ENCODE data around the gene DAPK2.

The DAPK2 gene

GRCh38 chr15:64052925-64053491 is 6.7 kb upstream of the DAPK2 start:
- FAIRE-seq, result no peak

DNA sequence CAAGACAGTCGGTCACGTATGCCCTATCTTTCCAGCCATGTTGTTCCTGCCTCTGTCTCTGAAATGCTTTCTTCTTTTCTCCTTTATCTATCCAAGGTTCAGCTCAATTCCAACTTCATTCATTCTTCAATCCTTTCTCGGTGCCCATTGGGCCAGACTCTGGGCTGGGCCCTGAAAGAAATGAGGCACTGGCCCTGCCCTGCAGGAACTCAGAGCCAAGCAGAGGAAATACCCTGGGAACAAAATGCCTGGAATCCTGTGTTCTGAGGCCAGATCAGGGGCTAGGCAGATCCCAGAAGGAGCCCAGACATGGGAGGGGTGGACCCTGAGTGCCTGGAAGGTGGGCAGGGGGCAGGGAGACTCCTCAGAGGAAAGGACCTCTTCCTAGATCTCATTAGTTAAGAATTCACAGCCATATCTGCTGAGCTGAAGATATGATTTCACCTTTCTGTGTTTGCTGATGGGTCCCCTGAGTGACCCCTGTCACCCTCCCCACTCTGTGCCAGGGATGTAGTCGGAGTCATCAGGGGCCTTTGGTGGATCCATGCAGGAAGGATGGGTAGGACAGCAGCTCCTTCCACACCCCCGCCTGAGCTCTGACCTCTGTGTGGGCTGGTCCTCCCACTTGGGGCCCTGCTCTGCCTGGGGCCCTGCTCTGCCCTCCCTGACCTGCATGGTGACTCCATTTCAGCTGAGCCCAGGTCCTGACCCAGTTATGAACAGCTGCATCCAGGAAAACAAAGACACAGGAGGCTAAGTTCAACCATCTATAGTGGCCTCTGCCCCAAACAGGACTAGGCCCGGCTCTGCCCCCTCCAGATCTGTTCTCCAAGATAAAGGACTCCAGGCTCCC is 5.3 kb upstream of the DAPK2 start:
- no peak for FAIRE-seq

DNA sequence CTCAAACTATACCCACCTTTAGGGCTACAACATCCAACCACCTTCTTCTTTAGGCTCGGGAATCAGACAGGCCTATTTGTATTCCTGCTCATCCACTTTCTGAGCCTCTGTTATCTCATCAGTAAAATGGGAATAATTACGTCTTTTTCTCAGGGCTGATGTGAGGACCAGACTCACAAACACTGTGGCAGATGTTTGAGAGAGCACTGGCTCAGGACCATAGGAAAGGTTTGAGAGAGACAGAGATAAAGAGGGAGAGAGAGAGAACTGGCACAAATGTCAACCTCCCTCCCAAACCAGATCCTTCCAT is 4.8 kb upstream of the DAPK2 start:
- FAIRE-seq, result no peak

DNA sequence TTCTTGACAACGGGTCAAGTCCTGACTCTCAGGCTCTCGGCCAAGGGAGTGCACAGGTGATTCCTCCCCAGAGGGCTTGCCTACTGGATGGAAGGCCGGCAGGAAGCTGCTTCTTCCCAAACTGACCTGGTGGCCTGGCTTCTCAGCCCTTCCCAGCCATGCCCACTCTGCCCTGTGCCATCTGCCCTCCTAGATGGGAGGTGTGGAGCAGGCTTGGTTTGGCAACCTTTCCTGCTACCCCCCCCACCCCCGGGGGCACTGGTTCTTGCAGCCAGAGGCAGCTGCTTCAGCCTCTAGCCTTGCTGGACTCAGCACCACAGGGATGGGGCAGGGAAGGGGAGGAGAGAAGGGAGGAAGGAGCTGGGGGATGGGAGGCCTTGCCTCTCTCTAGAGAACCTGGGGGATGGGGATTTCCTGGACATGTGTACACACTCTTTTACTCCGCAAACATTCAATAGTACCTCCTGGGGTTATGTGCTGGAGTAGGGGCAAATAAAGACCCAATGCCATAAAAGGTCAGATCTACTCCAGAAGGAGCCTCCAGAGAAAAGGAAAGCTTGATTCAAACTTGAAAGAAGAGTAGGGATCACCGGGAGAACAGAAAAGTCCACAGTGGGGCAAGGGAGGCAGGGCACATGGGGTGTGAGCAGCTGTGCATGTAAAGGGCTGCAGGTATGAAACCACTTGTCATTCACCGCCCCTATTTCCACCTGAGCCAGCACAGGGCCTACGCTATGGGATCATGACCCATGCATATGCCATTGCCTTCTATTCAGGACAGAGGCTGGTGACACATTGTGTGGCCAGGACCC is 4.2 kb upstream of the DAPK2 start:
- FAIRE-seq, result no peak

DNA sequence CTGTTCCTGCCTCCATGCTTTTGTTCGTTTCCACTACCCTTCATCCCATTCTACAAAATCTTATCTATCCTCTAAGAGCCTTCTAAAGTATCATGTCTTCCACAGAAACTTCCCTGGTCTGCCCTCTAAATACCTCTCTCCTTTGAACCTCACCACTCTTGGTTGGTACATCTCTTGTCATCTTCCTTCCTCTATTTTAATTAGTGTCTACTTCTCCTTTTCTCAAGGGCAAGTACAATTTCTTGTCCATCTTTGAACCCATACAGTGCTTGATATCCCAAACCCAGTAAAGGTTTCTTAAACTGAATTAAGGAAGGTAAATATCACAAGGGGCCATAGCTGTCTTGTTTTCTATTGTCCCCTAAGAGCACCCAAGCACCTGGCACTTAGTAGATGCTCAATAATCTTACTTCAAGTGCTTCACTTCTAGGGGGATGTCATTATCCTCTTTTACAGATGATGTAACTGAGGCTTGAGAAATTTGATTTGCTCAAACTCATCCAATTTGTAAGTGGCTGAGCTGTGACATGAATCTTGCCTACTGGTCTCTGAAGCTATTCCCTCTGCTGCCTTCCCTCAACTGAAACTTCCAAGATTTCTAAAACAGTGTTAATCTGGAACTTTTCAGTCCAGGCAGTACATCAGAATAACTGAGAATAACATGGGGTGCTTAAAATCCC is 2.6 kb upstream of the DAPK2 start:
- no peak for FAIRE-seq

DNA sequence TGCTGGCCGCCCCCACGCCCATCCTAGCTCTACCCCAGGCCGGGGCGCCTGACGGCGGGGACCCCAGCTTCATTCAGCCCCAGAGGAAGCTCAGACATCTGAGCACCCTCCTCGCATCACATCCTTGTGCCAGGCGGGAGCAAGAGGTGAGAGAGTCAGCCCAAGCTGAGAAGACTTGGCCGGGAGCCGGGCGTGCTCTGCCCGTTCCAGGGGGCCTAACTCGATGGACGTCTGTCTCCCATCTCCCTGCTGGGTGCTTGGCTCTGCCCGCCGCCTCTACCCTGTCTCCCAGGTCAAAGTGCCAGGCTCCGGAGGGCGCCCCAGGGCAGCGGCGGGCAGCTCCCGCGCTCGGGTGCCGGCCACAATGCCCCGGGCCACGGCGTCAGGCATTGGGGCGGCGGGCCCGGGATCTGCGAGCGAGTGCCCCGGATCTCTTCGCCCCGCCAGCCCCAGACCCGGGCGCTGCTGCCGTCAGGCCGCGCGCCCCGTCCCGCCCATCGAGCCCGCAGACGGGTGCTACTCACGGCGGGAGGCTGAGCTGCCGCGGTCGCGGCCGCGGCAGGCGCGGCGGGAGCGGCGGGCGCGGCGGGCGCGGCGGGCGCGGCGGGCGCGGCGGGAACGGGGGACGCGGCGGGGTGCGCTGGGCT is 388 bp downstream of the DAPK2 start:
- no peak for FAIRE-seq

GRCh38 chr15:64045101-64045435 is 1.2 kb downstream of the DAPK2 start:
- no peak for FAIRE-seq

DNA sequence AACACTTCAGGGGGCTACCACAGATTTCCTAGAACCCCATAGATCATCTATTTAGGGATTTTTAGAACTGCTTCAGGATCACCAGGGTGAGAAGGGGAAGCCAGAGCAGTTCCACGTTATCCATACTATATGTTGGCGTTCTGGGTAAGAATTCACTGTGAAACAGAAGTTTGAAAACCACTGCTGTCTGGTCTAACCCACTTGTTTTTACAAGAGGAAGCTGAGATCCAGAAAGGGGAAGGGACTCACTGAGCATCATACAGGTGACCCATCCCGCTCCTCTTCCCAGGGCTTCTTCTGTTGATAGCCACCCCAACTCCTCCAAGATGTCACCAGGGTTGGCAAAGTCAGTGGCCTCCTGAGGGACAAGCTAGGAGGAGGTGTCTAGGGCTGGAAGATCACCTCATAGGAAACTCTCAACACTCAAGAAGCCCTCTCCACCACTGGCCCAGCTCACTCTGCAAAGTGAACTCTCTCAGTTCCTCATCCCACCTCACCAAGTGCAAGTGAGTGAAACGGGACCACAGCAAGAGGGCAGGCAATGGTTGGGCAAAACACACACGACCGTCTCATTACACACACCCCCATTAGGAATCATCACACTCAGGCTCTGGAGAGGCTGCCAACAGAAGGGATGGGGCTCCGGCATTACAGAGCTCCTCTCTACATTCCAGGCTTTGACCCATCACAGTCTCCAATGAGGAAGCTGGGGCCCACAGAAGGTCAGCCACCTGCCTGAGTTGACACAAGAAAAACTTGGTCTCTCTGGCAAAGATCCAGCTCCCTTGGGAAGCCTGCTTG is 1.8 kb downstream of the DAPK2 start:
- FAIRE-seq, result no peak

- no peak for FAIRE-seq
Measured at GRCh38 chr15:64038878-64039610, 7.2 kb downstream of the DAPK2 start.

DNA sequence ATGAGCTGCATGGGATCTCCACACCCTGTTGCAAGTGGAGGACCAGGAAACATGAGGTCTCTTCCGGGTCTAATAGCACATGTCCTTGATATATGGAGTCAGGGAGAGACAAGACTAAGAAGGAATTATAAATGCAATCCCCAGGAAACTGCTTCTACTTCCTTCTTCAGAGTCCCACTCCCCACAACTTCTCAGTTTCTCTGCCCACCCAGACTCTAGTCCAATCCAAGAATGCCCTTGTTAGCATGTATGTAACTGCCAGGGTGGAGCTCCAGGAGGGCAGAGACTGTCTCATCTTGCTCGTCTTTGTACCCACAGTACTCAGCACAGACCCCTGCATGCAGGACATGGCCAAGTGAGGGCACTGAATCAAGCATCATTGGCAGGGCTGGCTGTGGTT is 8.3 kb downstream of the DAPK2 start:
- no peak for FAIRE-seq

DNA sequence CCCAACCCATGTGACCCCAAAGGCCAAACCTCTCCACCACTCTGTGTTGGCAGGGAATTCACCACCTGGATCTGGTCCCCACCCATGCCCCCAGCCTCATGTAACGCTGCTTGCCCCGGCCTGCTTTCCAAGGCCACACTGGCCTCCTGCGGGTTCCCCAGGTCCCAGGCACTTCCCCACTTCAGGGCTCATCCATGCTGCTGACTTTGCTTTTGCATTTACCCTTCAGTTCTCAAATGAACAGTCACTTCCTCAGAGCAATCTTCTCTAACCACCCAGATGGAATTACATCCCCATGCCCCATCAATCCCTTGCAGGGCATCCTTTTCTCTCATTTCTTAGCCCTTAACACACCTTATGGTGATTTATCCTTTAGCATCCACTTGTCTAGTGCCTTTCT is 9.2 kb downstream of the DAPK2 start:
- no peak for FAIRE-seq

GRCh38 chr15:64035525-64035924 is 10.8 kb downstream of the DAPK2 start:
- FAIRE-seq, result no peak

GRCh38 chr15:64034519-64034918 is 11.8 kb downstream of the DAPK2 start:
- FAIRE-seq, result no peak

DNA sequence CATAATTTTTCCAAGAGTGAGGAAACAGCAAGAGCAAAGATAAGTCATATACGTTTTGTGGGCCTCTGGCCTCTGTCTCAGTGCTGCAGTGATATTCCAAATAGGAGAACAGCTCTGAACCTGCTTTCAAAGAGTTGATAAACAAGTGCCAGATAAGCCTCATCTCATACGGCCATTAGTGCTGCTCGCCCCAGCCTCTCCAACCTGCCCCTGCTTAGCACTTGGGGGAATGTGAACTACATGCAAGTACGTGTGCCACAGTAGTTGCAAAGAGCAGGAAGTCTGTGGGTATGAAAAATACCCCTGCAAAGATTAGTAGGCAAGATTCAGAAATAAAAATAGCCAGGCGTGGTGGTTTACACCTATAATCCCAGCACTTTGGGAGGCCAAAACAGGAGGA is 14.0 kb downstream of the DAPK2 start:
- no peak for FAIRE-seq

DNA sequence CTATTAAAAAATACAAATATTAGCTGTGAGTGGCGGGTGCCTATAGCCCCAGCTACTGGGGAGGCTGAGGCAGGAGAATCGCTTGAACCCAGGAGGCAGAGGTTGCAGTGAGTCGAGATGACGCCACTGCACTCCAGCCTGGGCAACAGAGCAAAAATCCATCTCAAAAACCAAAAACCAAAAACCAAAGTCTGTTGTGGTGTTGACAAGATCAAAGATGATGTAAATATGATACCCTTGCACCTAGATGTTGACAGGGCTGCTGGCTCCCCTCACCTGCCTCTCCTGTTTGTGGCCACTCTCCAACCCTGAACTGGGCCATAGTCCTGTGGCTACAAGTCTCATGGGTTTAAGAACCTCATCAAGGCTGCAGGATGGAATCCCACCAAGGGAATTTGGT is 16.2 kb downstream of the DAPK2 start:
- no peak for FAIRE-seq

- FAIRE-seq, result no peak
Measured at GRCh38 chr15:64029633-64030032, 16.7 kb downstream of the DAPK2 start.

DNA sequence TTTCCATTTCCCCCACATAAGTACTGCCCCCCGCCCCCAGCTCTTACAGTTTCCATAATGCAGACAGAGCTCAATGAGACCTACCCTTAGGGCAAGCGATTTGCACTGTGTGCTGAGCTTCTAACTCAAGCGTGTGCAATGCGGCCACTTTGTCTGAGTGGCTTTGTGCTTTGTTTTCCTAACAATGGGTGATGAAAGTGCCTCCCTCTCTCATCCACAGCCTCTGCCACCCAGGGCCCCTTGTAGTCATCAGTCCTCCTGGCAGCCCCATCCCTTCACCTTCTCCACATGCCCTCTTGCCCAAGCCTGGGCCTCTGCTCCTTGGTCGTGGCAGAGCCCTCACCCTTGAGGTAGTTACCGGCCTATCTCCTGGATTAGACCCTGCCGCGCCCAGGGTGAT is 17.2 kb downstream of the DAPK2 start:
- no peak for FAIRE-seq

DNA sequence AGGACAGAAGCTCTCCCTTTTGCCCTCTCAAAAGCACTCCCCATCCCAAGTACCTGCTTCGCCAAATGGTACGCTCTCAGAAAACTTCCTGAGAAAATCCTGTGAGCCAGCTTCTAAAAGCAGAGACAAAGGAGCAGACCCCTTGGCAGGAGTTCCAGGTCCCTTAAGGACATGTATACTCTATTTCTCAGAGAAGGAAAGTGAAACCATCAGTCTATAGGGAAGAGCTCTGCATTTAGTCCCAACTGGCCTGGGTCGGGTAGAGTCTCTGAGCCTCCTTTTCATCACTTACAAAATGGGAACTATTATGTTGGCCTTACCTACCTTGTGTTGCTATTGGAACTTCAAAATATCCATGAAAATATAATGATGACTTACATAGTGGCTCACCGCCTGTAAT is 19.7 kb downstream of the DAPK2 start:
- FAIRE-seq, result no peak

GRCh38 chr15:64024172-64025050 is 21.9 kb downstream of the DAPK2 start:
- no peak for FAIRE-seq

- no peak for FAIRE-seq
Measured at GRCh38 chr15:64023220-64023619, 23.1 kb downstream of the DAPK2 start.
